A549 (cell line): ENCODE data around the gene CLSTN2. TPM values are rescaled to one million over a fixed set of nuclear protein-coding genes. Genes with fewer than 3 reads are reported as not detected.

Source experiments
- ATAC-seq, 2 experiments: fragments of 200-7000 bp in 1 of 2; fragments of >200 bp in 1 of 2; cut with Nextera tagmentation in 1 of 2; cut with Tn5 transposase in 1 of 2; 3 replicates each; pipeline versions ENCODE4 v1.8.0 to v1.9.1; 2018 to 2020; ENCODE audit warnings: mild to moderate bottlenecking in 1 of 2, moderate library complexity in 1 of 2
- CTCF ChIA-PET: fragments of 300-600 bp; sonication (Branson Sonifier 250); formaldehyde crosslinking; extraction: SDS; loops from one replicate; lab custom pipeline; 2021; ENCODE audit warnings: antibody characterized with exemption, inconsistent platforms; lab: Yijun Ruan, JAX
- POLR2A ChIA-PET: fragments of 350-600 bp; formaldehyde crosslinking; extraction: SDS; loops from one replicate; lab custom pipeline; 2021; ENCODE audit warnings: antibody characterized with exemption, inconsistent platforms; lab: Yijun Ruan, JAX
- DNase-seq, 2 experiments: peaks; one replicate each; pipeline versions ENCODE4 v3.0.0 to v3.0.0-alpha.2; 2011 to 2016; ENCODE audit warnings: low read depth in 1 of 2, low spot score in 1 of 2
- FAIRE-seq: peaks from 2 replicates; lab custom pipeline; 2011; peaks lifted over from hg19 to GRCh38; lab: Jason Lieb, UNC
- H3K27ac ChIP-seq, 2 experiments: fragments of >200 bp; sonication (Bioruptor Twin); formaldehyde crosslinking; 3 replicates each; pipeline ENCODE4 v1.5.1; 2016 to 2017
- H3K4me1 ChIP-seq: fragments of >200 bp; sonication (Bioruptor Twin); formaldehyde crosslinking; 3 replicates; pipeline ENCODE4 v1.6.1; 2016
- H3K4me2 ChIP-seq: fragments of >200 bp; sonication (Bioruptor Twin); formaldehyde crosslinking; 3 replicates; pipeline ENCODE4 v1.6.1; 2016
- H3K4me3 ChIP-seq: fragments of >200 bp; sonication (Bioruptor Twin); formaldehyde crosslinking; 3 replicates; pipeline ENCODE4 v1.5.1; 2016
- H3K9me3 ChIP-seq: fragments of >200 bp; sonication (Bioruptor Twin); formaldehyde crosslinking; 3 replicates; pipeline ENCODE4 v1.6.1; 2016
- CBX2 ChIP-seq: fragments of 200-600 bp; sonication (generic); IDR thresholded peaks from 2 replicates; pipeline ENCODE4 v1.6.1; 2016; ENCODE audit warnings: low read depth, mild to moderate bottlenecking, borderline replicate concordance
- CBX8 ChIP-seq: fragments of 200-600 bp; sonication (generic); IDR thresholded peaks from 2 replicates; pipeline ENCODE4 v1.6.1; 2016
- CHD4 ChIP-seq: fragments of 200-600 bp; sonication (generic); IDR thresholded peaks from 2 replicates; pipeline ENCODE4 v1.6.1; 2016; ENCODE audit warnings: antibody characterized with exemption, mild to moderate bottlenecking, borderline replicate concordance
- CTCF ChIP-seq: fragments of >200 bp; sonication (Bioruptor Twin); formaldehyde crosslinking; IDR thresholded peaks from 3 replicates; pipeline ENCODE4 v1.5.1; 2016
- EHF ChIP-seq: fragments of 250-450 bp; sonication (Bioruptor Pico); IDR thresholded peaks from 2 replicates; pipeline ENCODE4 v1.5.0; 2020; ENCODE audit warnings: mild to moderate bottlenecking
- ESRRA ChIP-seq: fragments of 150-350 bp; IDR thresholded peaks from 2 replicates; pipeline ENCODE4 v1.6.1; 2014; ENCODE audit warnings: mild to moderate bottlenecking, low read length, borderline replicate concordance
- FOSB ChIP-seq: fragments of 250-450 bp; sonication (Bioruptor Pico); IDR thresholded peaks from 2 replicates; pipeline ENCODE4 v1.5.0; 2020; ENCODE audit warnings: mild to moderate bottlenecking, moderate library complexity
- FOSL2 ChIP-seq, 2 experiments: fragments of 450-650 bp in 1 of 2; fragments of >200 bp in 1 of 2; sonication (Bioruptor Twin) in 1 of 2; formaldehyde crosslinking; IDR thresholded peaks; 2 replicates each; pipeline versions ENCODE4 v1.5.0 to v1.6.1; 2016 to 2020; ENCODE audit warnings: mild to moderate bottlenecking in 1 of 2, moderate library complexity in 1 of 2
- FOXS1 ChIP-seq: fragments of 250-450 bp; sonication (Bioruptor Pico); IDR thresholded peaks from 2 replicates; pipeline ENCODE4 v1.5.0; 2020; ENCODE audit warnings: mild to moderate bottlenecking, moderate library complexity
- GATA3 ChIP-seq: IDR thresholded peaks from 2 replicates; pipeline ENCODE4 v1.6.1; 2012; ENCODE audit warnings: borderline replicate concordance
- HDAC2 ChIP-seq: fragments of 200-600 bp; sonication (generic); IDR thresholded peaks from 2 replicates; pipeline ENCODE4 v1.6.1; 2016
- HOXA7 ChIP-seq: fragments of 250-450 bp; sonication (Bioruptor Pico); IDR thresholded peaks from 2 replicates; pipeline ENCODE4 v1.5.0; 2020; ENCODE audit warnings: mild to moderate bottlenecking, moderate library complexity
- HOXB5 ChIP-seq: fragments of 250-450 bp; sonication (Bioruptor Pico); IDR thresholded peaks from 2 replicates; pipeline ENCODE4 v1.5.0; 2020; ENCODE audit warnings: mild to moderate bottlenecking, moderate library complexity
- JUN ChIP-seq, 2 experiments: fragments of >200 bp; sonication (Bioruptor Twin); formaldehyde crosslinking; IDR thresholded peaks; 2 replicates in 1 of 2; 3 replicates in 1 of 2; pipeline ENCODE4 v1.6.1; 2016 to 2017
- KDM5A ChIP-seq: fragments of 200-600 bp; sonication (generic); IDR thresholded peaks from 2 replicates; pipeline ENCODE4 v1.6.1; 2016; ENCODE audit warnings: antibody characterized with exemption, mild to moderate bottlenecking
- NPAS2 ChIP-seq: fragments of 250-450 bp; sonication (Bioruptor Pico); IDR thresholded peaks from 2 replicates; pipeline ENCODE4 v1.8.0; 2022; ENCODE audit warnings: mild to moderate bottlenecking, moderate library complexity, borderline replicate concordance
- NR3C1 ChIP-seq: fragments of >200 bp; sonication (Bioruptor Twin); formaldehyde crosslinking; IDR thresholded peaks from 3 replicates; pipeline ENCODE4 v1.6.1; 2017
- POLR2A ChIP-seq: IDR thresholded peaks from 2 replicates; pipeline ENCODE4 v1.6.1; 2012; ENCODE audit warnings: mild to moderate bottlenecking, low read length
- RFX5 ChIP-seq: fragments of 450-650 bp; IDR thresholded peaks from 2 replicates; pipeline ENCODE4 v1.7.1; 2014; ENCODE audit warnings: antibody characterized with exemption, mild to moderate bottlenecking, moderate library complexity
- RNF2 ChIP-seq: fragments of 200-600 bp; sonication (generic); IDR thresholded peaks from 2 replicates; pipeline ENCODE4 v1.6.1; 2016; ENCODE audit warnings: low read depth, mild to moderate bottlenecking, antibody characterized with exemption, moderate library complexity, borderline replicate concordance
- SMC3 ChIP-seq: fragments of >200 bp; sonication (Bioruptor Twin); formaldehyde crosslinking; IDR thresholded peaks from 3 replicates; pipeline ENCODE4 v1.6.1; 2018; ENCODE audit warnings: inconsistent platforms
- WGBS: methylation state at CpG from one replicate; pipeline ENCODE4 v1.1.6; 2017; ENCODE audit errors: missing lambda C conversion rate; 5-methylcytosine and 5-hydroxymethylcytosine counted together
- polyA plus RNA-seq, 4 experiments: library from polyadenylated mRNA; depleted of rRNA in 3 of 4; stranded (reverse); fragments of >200 nt; fragmentation: RNase III in 1 of 4; extraction: RNeasy Plus Mini Kit Qiagen cat#74134 plus additional on column Dnase treatment in 1 of 4; gene quantifications; 2 replicates in 3 of 4; 3 replicates in 1 of 4; pipeline ENCODE4 v1.2.3, GENCODE V29; 2011 to 2017
- TF ChIP-seq, protein P1 (sequence below): fragments of >200 bp; sonication (Bioruptor Twin); formaldehyde crosslinking; IDR thresholded peaks from 3 replicates; pipeline ENCODE4 v1.6.1; 2016
- TF ChIP-seq, protein P2 (sequence below): IDR thresholded peaks from 2 replicates; pipeline ENCODE4 v1.6.1; 2012
- TF ChIP-seq, protein P3 (sequence below): fragments of 150-350 bp; IDR thresholded peaks from 2 replicates; pipeline ENCODE4 v1.6.1; 2014; ENCODE audit warnings: low read depth, mild to moderate bottlenecking, low read length
- TF ChIP-seq, protein P4 (sequence below): IDR thresholded peaks from 2 replicates; pipeline ENCODE4 v1.6.1; 2012
- TF ChIP-seq, protein P5 (sequence below): fragments of 450-650 bp; IDR thresholded peaks from 2 replicates; pipeline ENCODE4 v1.6.1; 2014; ENCODE audit warnings: antibody characterized with exemption

Gene CLSTN2
- polyA plus RNA-seq, 2 of the 4 experiments (the other 2 are of a cell fraction): 0.03 to 0.04 TPM

DNA sequence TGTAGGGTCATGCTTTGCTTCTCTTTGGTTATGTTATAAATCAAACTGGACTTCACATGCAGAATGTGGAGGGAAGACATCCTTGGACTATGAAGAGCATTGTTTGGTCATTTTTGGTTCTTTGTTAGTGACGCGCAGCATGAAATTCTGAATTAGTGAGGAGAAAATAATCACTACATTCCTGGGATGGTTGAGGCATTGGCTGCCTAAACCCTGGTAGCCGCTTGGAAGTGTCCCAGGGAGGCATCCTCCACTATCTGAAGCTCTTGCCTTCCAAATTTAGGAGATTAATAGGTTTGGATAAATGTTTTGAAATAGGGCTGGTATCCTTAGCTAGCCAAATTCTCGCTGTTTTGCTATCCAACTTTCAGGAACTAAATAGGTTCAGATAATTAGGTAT is 96.2 kb downstream of the CLSTN2 start:
- FAIRE-seq (no peak), DNase-seq (no peak), ATAC-seq (no peak)
- no peak overlapping the region for H3K4me2 ChIP-seq
- H3K4me3 ChIP-seq: no peak overlapping the region
- no peaks in the 10 kb centered on the region for H3K4me1 ChIP-seq
- no peak overlapping the region for H3K27ac ChIP-seq
- 52% methylated on average over 4 of the region's 4 CpGs for WGBS
- no peaks in the 10 kb centered on the region for H3K9me3 ChIP-seq
- CTCF ChIA-PET: interaction anchor here (0.9 kb wide), 1 partner anchor 96 kb away, joined by 3 read pairs; the partner anchor contains the start of gene CLSTN2
- TF ChIP-seq JUN (IDR thresholded peaks at IDR 0.05) (no peak), HDAC2 (no peak), SMC3 (no peak), HOXA7 (CRISPR knock-in tag) (no peak), EHF (CRISPR knock-in tag) (no peak), NR3C1 (no peak), HOXB5 (CRISPR knock-in tag) (no peak), KDM5A (no peak), NPAS2 (CRISPR knock-in tag) (no peak), POLR2A (no peak), RFX5 (no peak), ESRRA (no peak), FOSL2 (IDR thresholded peaks at IDR 0.05) (no peak), FOSL2 (CRISPR knock-in tag; IDR thresholded peaks at IDR 0.05) (no peak), FOSB (CRISPR knock-in tag) (no peak), CTCF (no peak)
- TF ChIP-seq, protein P1, sequence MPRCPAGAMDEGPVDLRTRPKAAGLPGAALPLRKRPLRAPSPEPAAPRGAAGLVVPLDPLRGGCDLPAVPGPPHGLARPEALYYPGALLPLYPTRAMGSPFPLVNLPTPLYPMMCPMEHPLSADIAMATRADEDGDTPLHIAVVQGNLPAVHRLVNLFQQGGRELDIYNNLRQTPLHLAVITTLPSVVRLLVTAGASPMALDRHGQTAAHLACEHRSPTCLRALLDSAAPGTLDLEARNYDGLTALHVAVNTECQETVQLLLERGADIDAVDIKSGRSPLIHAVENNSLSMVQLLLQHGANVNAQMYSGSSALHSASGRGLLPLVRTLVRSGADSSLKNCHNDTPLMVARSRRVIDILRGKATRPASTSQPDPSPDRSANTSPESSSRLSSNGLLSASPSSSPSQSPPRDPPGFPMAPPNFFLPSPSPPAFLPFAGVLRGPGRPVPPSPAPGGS: no peak
- TF ChIP-seq, protein P2, sequence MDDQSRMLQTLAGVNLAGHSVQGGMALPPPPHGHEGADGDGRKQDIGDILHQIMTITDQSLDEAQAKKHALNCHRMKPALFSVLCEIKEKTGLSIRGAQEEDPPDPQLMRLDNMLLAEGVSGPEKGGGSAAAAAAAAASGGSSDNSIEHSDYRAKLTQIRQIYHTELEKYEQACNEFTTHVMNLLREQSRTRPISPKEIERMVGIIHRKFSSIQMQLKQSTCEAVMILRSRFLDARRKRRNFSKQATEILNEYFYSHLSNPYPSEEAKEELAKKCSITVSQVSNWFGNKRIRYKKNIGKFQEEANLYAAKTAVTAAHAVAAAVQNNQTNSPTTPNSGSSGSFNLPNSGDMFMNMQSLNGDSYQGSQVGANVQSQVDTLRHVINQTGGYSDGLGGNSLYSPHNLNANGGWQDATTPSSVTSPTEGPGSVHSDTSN: no peak
- TF ChIP-seq, protein P3, sequence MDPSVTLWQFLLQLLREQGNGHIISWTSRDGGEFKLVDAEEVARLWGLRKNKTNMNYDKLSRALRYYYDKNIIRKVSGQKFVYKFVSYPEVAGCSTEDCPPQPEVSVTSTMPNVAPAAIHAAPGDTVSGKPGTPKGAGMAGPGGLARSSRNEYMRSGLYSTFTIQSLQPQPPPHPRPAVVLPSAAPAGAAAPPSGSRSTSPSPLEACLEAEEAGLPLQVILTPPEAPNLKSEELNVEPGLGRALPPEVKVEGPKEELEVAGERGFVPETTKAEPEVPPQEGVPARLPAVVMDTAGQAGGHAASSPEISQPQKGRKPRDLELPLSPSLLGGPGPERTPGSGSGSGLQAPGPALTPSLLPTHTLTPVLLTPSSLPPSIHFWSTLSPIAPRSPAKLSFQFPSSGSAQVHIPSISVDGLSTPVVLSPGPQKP: no peak
- TF ChIP-seq, protein P4, sequence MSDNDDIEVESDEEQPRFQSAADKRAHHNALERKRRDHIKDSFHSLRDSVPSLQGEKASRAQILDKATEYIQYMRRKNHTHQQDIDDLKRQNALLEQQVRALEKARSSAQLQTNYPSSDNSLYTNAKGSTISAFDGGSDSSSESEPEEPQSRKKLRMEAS: no peak
- POLR2A ChIA-PET: no interaction called here

- H3K4me1 ChIP-seq: no peaks in the 10 kb centered on the region
- ChIA-PET POLR2A (no interaction called here), CTCF (interaction anchor here (0.6 kb wide), 1 partner anchor 18 kb away, joined by 4 read pairs; no protein-coding TSS in a partner anchor)
- H3K4me3 ChIP-seq: no peak overlapping the region
- DNase-seq (no peak), FAIRE-seq (no peak)
- H3K27ac ChIP-seq: no peak overlapping the region
- no peak overlapping the region for H3K4me2 ChIP-seq
- H3K9me3 ChIP-seq: no peaks in the 10 kb centered on the region
- TF ChIP-seq NR3C1: no peak
- no peak for TF ChIP-seq RNF2
- no peak for TF ChIP-seq FOXS1 (CRISPR knock-in tag)
- TF ChIP-seq, protein P1: no peak
- TF ChIP-seq, protein P5, sequence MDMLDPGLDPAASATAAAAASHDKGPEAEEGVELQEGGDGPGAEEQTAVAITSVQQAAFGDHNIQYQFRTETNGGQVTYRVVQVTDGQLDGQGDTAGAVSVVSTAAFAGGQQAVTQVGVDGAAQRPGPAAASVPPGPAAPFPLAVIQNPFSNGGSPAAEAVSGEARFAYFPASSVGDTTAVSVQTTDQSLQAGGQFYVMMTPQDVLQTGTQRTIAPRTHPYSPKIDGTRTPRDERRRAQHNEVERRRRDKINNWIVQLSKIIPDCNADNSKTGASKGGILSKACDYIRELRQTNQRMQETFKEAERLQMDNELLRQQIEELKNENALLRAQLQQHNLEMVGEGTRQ: no peak
- TF ChIP-seq CBX2: no peak
- TF ChIP-seq NPAS2 (CRISPR knock-in tag): no peak
- no peak for TF ChIP-seq GATA3
- no peak for TF ChIP-seq CBX8
- TF ChIP-seq CHD4: no peak
- TF ChIP-seq, all 56 proteins: peak for 0
- ATAC-seq: no peak
Measured at GRCh38 chr3:140034058-140034457, 99.1 kb downstream of the CLSTN2 start.
